ENCODE results near the gene NTM. TPM values are rescaled to one million over a fixed set of nuclear protein-coding genes. Genes with fewer than 3 reads are reported as not detected.

Gene NTM
- total and polyA plus RNA-seq, 2 donors (not counting 3 experiments of a cell fraction or from before 2014, with no cell fraction given) = 1.00 to 1.1 TPM

- intact Hi-C loops (cut with micrococcal nuclease) = no loop called here
- Histone ChIP-seq H3K9me1 (replicated peaks; ENCODE audit: control insufficient read depth, extremely low read depth, insufficient read depth, low read length) (no peaks in the 10 kb centered on the region), H3K27ac (ENCODE audit: insufficient read depth, low read depth, low read length) (no peak overlapping the region), H3K4me1 (ENCODE audit: control insufficient read depth, extremely low read depth, insufficient read depth, low read length) (no peaks in the 10 kb centered on the region), H3K27me3 (ENCODE audit: control insufficient read depth in 2 of 2, insufficient read depth in 2 of 2, low read length in 2 of 2) (no peaks in the 10 kb centered on the region), H3K4me3 (replicated peaks in 1 of 3; ENCODE audit: insufficient read depth in 1 of 3, low read depth in 1 of 3, low read length in 3 of 3) (no peak overlapping the region), H3K36me3 (ENCODE audit: control insufficient read depth in 2 of 2, extremely low read depth in 1 of 2, insufficient read depth in 2 of 2, low read length in 2 of 2) (no peaks in the 10 kb centered on the region), H3K9ac (replicated peaks; ENCODE audit: extremely low read depth, insufficient read depth, low read length) (no peak overlapping the region), H3K9me3 (replicated peaks; ENCODE audit: control insufficient read depth, insufficient read depth, low read length) (peaks cover 5% of the 10 kb centered on the region), H2AFZ (ENCODE audit: low read depth, low read length) (no peak overlapping the region), H3K4me2 (ENCODE audit: insufficient read depth, low read length) (no peak overlapping the region), H3K79me2 (ENCODE audit: control insufficient read depth, insufficient read depth, low read length) (no peaks in the 10 kb centered on the region), H4K20me1 (replicated peaks; ENCODE audit: control insufficient read depth, extremely low read depth, insufficient read depth, low read length) (no peaks in the 10 kb centered on the region)
- ChIA-PET CTCF (no interaction called here), POLR2A (no interaction called here)
- dilution Hi-C loops (cut with MboI; ENCODE audit: extremely low pct_ligation_motif_present, low sequenced_read_pairs) = no loop called here
- FAIRE-seq (no peak), DNase-seq (ENCODE audit: low read depth, low spot score) (no peak)
- no peak for TF ChIP-seq GATA2 (IDR thresholded peaks at IDR 0.05; ENCODE audit: insufficient read depth, insufficient read length, low read depth, low read length)
- TF ChIP-seq JUN (IDR thresholded peaks at IDR 0.05; ENCODE audit: borderline replicate concordance, insufficient read depth, insufficient read length, low read depth) = no peak
- TF ChIP-seq MYC (IDR thresholded peaks at IDR 0.05; ENCODE audit: low read depth, low read length) = no peak
- no TSS peak for BruUV-seq (replicated peaks)
Observed at GRCh38 chr11:131455843-131456704, 85.7 kb downstream of the NTM start.

GRCh38 chr11:131457163-131457562 lies 86.7 kb downstream of the NTM start:
- H3K36me3 ChIP-seq (ENCODE audit: control insufficient read depth in 2 of 2, extremely low read depth in 1 of 2, insufficient read depth in 2 of 2, low read length in 2 of 2) = no peaks in the 10 kb centered on the region
- no peak for DNase-seq (ENCODE audit: low read depth, low spot score)
- no TSS peak for BruUV-seq (replicated peaks)
- POLR2A ChIA-PET = no interaction called here
- H3K79me2 ChIP-seq (ENCODE audit: control insufficient read depth, insufficient read depth, low read length) = no peaks in the 10 kb centered on the region
- H3K4me3 ChIP-seq (replicated peaks in 1 of 3; ENCODE audit: insufficient read depth in 1 of 3, low read depth in 1 of 3, low read length in 3 of 3) = no peak overlapping the region
- no peak for FAIRE-seq
- H3K4me2 ChIP-seq (ENCODE audit: insufficient read depth, low read length) = no peak overlapping the region
- H3K27ac ChIP-seq (ENCODE audit: insufficient read depth, low read depth, low read length) = no peak overlapping the region
- H4K20me1 ChIP-seq (replicated peaks; ENCODE audit: control insufficient read depth, extremely low read depth, insufficient read depth, low read length) = no peaks in the 10 kb centered on the region
- dilution Hi-C loops (cut with MboI; ENCODE audit: extremely low pct_ligation_motif_present, low sequenced_read_pairs) = no loop called here
- no peaks in the 10 kb centered on the region for H3K27me3 ChIP-seq (ENCODE audit: control insufficient read depth in 2 of 2, insufficient read depth in 2 of 2, low read length in 2 of 2)
- intact Hi-C loops (cut with micrococcal nuclease) = no loop called here
- no peaks in the 10 kb centered on the region for H3K4me1 ChIP-seq (ENCODE audit: control insufficient read depth, extremely low read depth, insufficient read depth, low read length)
- TF ChIP-seq EZH2 (IDR thresholded peaks at IDR 0.05; ENCODE audit: borderline replicate concordance, low read depth, low read length, severe bottlenecking) (no peak), FOS (IDR thresholded peaks at IDR 0.05; ENCODE audit: borderline replicate concordance, insufficient read depth, low read length) (no peak), MYC (IDR thresholded peaks at IDR 0.05; ENCODE audit: low read depth, low read length) (no peak), JUN (IDR thresholded peaks at IDR 0.05; ENCODE audit: borderline replicate concordance, insufficient read depth, insufficient read length, low read depth) (no peak), CTCF (IDR thresholded peaks at IDR 0.05; ENCODE audit: extremely low read depth in 1 of 2, insufficient read depth in 1 of 2, low read depth in 1 of 2, low read length in 2 of 2) (no peak), POLR2AphosphoS5 (IDR thresholded peaks at IDR 0.05; ENCODE audit: insufficient read depth, low read depth, low read length) (no peak), POLR2A (IDR thresholded peaks at IDR 0.05; ENCODE audit: low read depth, low read length) (no peak), GATA2 (IDR thresholded peaks at IDR 0.05; ENCODE audit: insufficient read depth, insufficient read length, low read depth, low read length) (no peak), MAX (IDR thresholded peaks at IDR 0.05; ENCODE audit: insufficient read depth, insufficient read length) (no peak)
- no peaks in the 10 kb centered on the region for H3K9me1 ChIP-seq (replicated peaks; ENCODE audit: control insufficient read depth, extremely low read depth, insufficient read depth, low read length)
- H3K9me3 ChIP-seq (replicated peaks; ENCODE audit: control insufficient read depth, insufficient read depth, low read length) = peaks cover 2% of the 10 kb centered on the region
- no peak overlapping the region for H2AFZ ChIP-seq (ENCODE audit: low read depth, low read length)
- H3K9ac ChIP-seq (replicated peaks; ENCODE audit: extremely low read depth, insufficient read depth, low read length) = no peak overlapping the region
- CTCF ChIA-PET = no interaction called here

Measured in endothelial cell of umbilical vein (primary cell).